Measurements from ENCODE around the gene PLEKHA4. TPM values are rescaled to one million over a fixed set of nuclear protein-coding genes. Genes with fewer than 3 reads are reported as not detected.

Gene PLEKHA4
- total and polyA plus RNA-seq, 4 donors = 4.4 to 17.2 (median 6.3) TPM

GRCh38 chr19:48856921-48857320, 11.5 kb downstream of the PLEKHA4 start:
- Histone ChIP-seq H3K4me1 (ENCODE audit: control insufficient read depth in 4 of 4, insufficient read depth in 4 of 4, low read length in 3 of 4) (peaks cover 0 to 11% (median 4%) of the 10 kb centered on the region in 4 donors), H3K4me3 (ENCODE audit: low read depth in 1 of 3, low read length in 3 of 3) (no peak overlapping the region), H3K9me3 (ENCODE audit: control insufficient read depth in 4 of 4, low read length in 3 of 4) (no peaks in the 10 kb centered on the region), H3K36me3 (ENCODE audit: control insufficient read depth in 4 of 4, insufficient read depth in 3 of 4, low read depth in 1 of 4, low read length in 3 of 4) (peaks cover 0 to 9% (median 5%) of the 10 kb centered on the region in 4 donors), H3K9ac (ENCODE audit: low read depth in 1 of 2, low read length in 2 of 2) (no peak overlapping the region), H3K27ac (ENCODE audit: low read depth in 1 of 2, low read length in 2 of 2) (no peak overlapping the region), H3K27me3 (ENCODE audit: control insufficient read depth in 4 of 4, insufficient read depth in 4 of 4, low read length in 3 of 4) (no peaks in the 10 kb centered on the region)
- TF ChIP-seq EGR1 (IDR thresholded peaks at IDR 0.05; ENCODE audit: low read depth in 2 of 2) = no peak
- no peak for TF ChIP-seq YY1 (IDR thresholded peaks at IDR 0.05)
- no peak for TF ChIP-seq JUND (IDR thresholded peaks at IDR 0.05)
- no peak for TF ChIP-seq NR2F2 (IDR thresholded peaks at IDR 0.05)
- no peak for TF ChIP-seq GABPA (IDR thresholded peaks at IDR 0.05 in 1 of 2, conservative IDR thresholded peaks at IDR 0.05 in 1 of 2)
- TF ChIP-seq CTCF (IDR thresholded peaks at IDR 0.05; ENCODE audit: low read depth, low read length, missing input control) = no peak
- no peak for TF ChIP-seq ZBTB33 (IDR thresholded peaks at IDR 0.05)
- no peak for TF ChIP-seq SP1 (IDR thresholded peaks at IDR 0.05)
- TF ChIP-seq FOXA2 (IDR thresholded peaks at IDR 0.05) = no peak
- TF ChIP-seq FOXA1 (IDR thresholded peaks at IDR 0.05) = no peak
- TF ChIP-seq TAF1 (conservative IDR thresholded peaks at IDR 0.05) = no peak
- no peak for TF ChIP-seq MAX (IDR thresholded peaks at IDR 0.05)
- no peak for TF ChIP-seq RXRA (IDR thresholded peaks at IDR 0.05)
- 98% methylated on average over 6 of the region's 6 CpGs for WGBS
- DNase-seq (ENCODE audit: low spot score) = no peak

GRCh38 chr19:48854103-48854502, 14.3 kb downstream of the PLEKHA4 start:
- H3K9me3 ChIP-seq (ENCODE audit: control insufficient read depth in 4 of 4, low read length in 3 of 4) = no peaks in the 10 kb centered on the region
- H3K9ac ChIP-seq (ENCODE audit: low read depth in 1 of 2, low read length in 2 of 2) = no peak overlapping the region
- H3K4me3 ChIP-seq (ENCODE audit: low read depth in 1 of 3, low read length in 3 of 3) = no peak overlapping the region
- H3K27ac ChIP-seq (ENCODE audit: low read depth in 1 of 2, low read length in 2 of 2) = no peak overlapping the region
- peaks cover 0 to 7% (median 6%) of the 10 kb centered on the region in 4 donors for H3K36me3 ChIP-seq (ENCODE audit: control insufficient read depth in 4 of 4, insufficient read depth in 3 of 4, low read depth in 1 of 4, low read length in 3 of 4)
- no peaks in the 10 kb centered on the region for H3K27me3 ChIP-seq (ENCODE audit: control insufficient read depth in 4 of 4, insufficient read depth in 4 of 4, low read length in 3 of 4)
- WGBS = 92% methylated on average over 7 of the region's 7 CpGs
- TF ChIP-seq ATF3 (IDR thresholded peaks at IDR 0.05) (no peak), SP1 (IDR thresholded peaks at IDR 0.05) (no peak), FOXA1 (IDR thresholded peaks at IDR 0.05) (no peak), TAF1 (conservative IDR thresholded peaks at IDR 0.05) (no peak), CTCF (IDR thresholded peaks at IDR 0.05; ENCODE audit: low read depth, low read length, missing input control) (no peak), FOXA2 (IDR thresholded peaks at IDR 0.05) (no peak), JUND (IDR thresholded peaks at IDR 0.05) (no peak), RXRA (IDR thresholded peaks at IDR 0.05) (no peak), MAX (IDR thresholded peaks at IDR 0.05) (no peak), HNF4G (IDR thresholded peaks at IDR 0.05) (no peak)
- peaks cover 0 to under 1% (median 0%) of the 10 kb centered on the region in 4 donors for H3K4me1 ChIP-seq (ENCODE audit: control insufficient read depth in 4 of 4, insufficient read depth in 4 of 4, low read length in 3 of 4)
- DNase-seq (ENCODE audit: low spot score) = no peak

Data from liver (tissue), 9 donors.